OCI-LY7 (cell line): ENCODE results near the gene MACROD2.

Experiments used
- CTCF ChIP-seq: fragments of 200-600 bp; sonication (generic); conservative IDR thresholded peaks from 2 replicates; pipeline ENCODE4 v1.5.1; 2014; ENCODE audit warnings: mild to moderate bottlenecking, antibody characterized with exemption, low read length, moderate library complexity, mixed read lengths
- EZH2phosphoT487 ChIP-seq: fragments of 200-600 bp; sonication (generic); IDR thresholded peaks from 2 replicates; pipeline ENCODE4 v1.6.1; 2018; ENCODE audit warnings: low read depth, borderline replicate concordance, mild to moderate bottlenecking, mixed run types, antibody characterized with exemption, low read length, moderate library complexity, mixed read lengths

DNA sequence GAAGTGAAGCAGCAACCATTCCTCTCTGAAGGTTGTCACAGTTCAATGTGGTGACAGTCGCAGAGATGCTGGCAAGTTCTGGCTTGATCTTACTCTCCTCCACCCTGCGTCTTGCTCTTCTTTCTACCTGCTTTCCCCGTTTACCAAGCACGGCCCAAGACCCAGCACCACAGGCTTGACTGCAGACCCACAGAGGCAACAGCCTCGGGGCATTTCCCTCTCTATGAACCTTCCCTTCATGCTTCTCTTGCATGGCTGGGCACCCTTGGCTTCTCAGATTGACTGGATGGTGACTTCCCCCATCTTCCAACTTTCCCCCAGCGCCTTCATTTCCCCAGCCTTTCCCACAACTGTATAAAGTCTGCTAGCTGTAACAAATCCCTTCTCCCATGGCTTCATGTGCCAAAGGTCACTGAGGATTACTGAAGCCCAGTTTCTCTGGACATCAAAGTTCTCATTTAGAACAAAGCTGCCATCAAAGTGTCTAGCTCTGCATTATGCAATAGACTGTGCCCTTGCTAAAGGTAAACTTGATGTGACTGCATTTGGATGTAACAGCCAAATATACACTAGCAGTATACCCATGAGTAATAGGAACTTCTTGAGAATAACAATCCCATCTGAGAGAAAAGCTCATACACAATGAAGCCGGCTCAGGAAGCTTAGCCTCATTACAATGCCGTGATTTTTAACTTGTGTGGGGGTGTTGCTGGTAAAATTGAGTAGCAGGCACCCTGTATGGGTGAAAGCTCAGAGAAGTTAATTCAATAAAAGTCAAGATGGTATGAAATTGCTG, 1065.1 kb downstream of the MACROD2 start:
- TF ChIP-seq CTCF (no peak), EZH2phosphoT487 (no peak)
